Vagina (tissue), 2 donors: Measurements from ENCODE around the gene R3HDM2. TPM values are rescaled to one million over a fixed set of nuclear protein-coding genes. Genes with fewer than 3 reads are reported as not detected.

Experiments used
- DNase-seq, 2 donors: peaks; one replicate each; pipeline ENCODE4 v3.0.0-alpha.2; 2017; ENCODE audit errors: extremely low spot score in 2 of 2
- H3K27ac ChIP-seq: fragments of 200-600 bp; sonication (generic); one replicate; pipeline ENCODE4 v1.5.1; 2019
- H3K27me3 ChIP-seq: fragments of 200-600 bp; sonication (generic); one replicate; pipeline ENCODE4 v1.5.1; 2019
- H3K36me3 ChIP-seq, 2 donors: fragments of 200-600 bp; sonication (generic); one replicate each; pipeline ENCODE4 v1.5.1; 2017 to 2019
- H3K4me1 ChIP-seq: fragments of 200-600 bp; sonication (generic); one replicate; pipeline ENCODE4 v1.5.1; 2019
- H3K4me3 ChIP-seq, 2 donors: fragments of 200-600 bp; sonication (generic); 1 replicate in 1 of 2; 2 replicates in 1 of 2; pipeline ENCODE4 v1.5.1; 2016 to 2019
- H3K9me3 ChIP-seq: fragments of 200-600 bp; sonication (generic); one replicate; pipeline ENCODE4 v1.5.1; 2019
- CTCF ChIP-seq, 3 experiments: fragments of 450-650 bp in 2 of 3; fragments of 200-600 bp in 1 of 3; sonication (generic) in 1 of 3; IDR thresholded peaks; one replicate each; pipeline ENCODE4 v1.5.1; 2017 to 2019; ENCODE audit warnings: antibody characterized with exemption in 3 of 3, mild to moderate bottlenecking in 2 of 3, moderate library complexity in 2 of 3
- POLR2A ChIP-seq, 2 donors: fragments of 450-650 bp; IDR thresholded peaks; one replicate each; pipeline ENCODE4 v1.6.1; 2017; ENCODE audit warnings: antibody characterized with exemption in 2 of 2, mild to moderate bottlenecking in 2 of 2, moderate library complexity in 2 of 2
- POLR2AphosphoS5 ChIP-seq, 2 donors: sonication (generic); formaldehyde crosslinking; IDR thresholded peaks; one replicate each; pipeline ENCODE4 v1.9.0; 2017; ENCODE audit warnings: antibody characterized with exemption in 2 of 2, mild to moderate bottlenecking in 2 of 2, low read depth in 1 of 2; ENCODE audit not compliant: insufficient read depth in 1 of 2
- intact Hi-C: fragments of 100-400 bp; cut with DNase I; formaldehyde crosslinking; loops from one replicate; pipeline ENCODE4 v1.15.1; 2023
- total RNA-seq: library from RNA; depleted of rRNA; stranded (reverse); fragments of >200 nt; gene quantifications from one replicate; pipeline ENCODE4 v1.2.3, GENCODE V29; 2016

The R3HDM2 gene
- total RNA-seq, 1 donor from 2014 or later, result 44.2 TPM

- Histone ChIP-seq H3K9me3 (no peaks in the 10 kb centered on the region), H3K27ac (no peak overlapping the region)
Observed at GRCh38 chr12:57329219-57329618, 101.6 kb downstream of the R3HDM2 start.

DNA sequence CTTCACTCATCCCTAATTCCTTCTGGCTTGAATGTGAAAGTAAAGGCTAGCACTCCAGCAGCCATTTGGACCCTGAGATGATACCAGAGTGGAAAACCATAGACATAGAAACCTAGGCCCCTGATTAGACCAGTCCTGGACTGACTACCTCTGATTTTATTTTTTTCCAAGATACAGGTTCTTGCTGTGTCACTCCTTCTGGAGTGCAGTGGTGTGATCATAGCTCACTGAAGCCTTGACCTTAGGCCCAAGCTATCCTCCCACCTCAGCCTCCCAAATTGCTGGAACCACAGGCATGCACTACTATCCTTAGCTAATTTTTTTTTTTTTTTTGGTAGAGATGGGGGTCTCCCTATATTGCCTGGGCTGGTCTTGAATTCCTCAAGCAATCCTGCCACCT lies 105.4 kb downstream of the R3HDM2 start:
- TF ChIP-seq POLR2AphosphoS5 (IDR thresholded peaks at IDR 0.05; ENCODE audit: insufficient read depth in 1 of 2, low read depth in 1 of 2) (no peak), CTCF (IDR thresholded peaks at IDR 0.05) (no peak), POLR2A (IDR thresholded peaks at IDR 0.05) (no peak)
- intact Hi-C loops, result no loop called here
- Histone ChIP-seq H3K27me3 (no peaks in the 10 kb centered on the region), H3K36me3 (no peaks in the 10 kb centered on the region), H3K9me3 (no peaks in the 10 kb centered on the region), H3K4me1 (no peaks in the 10 kb centered on the region), H3K27ac (no peak overlapping the region), H3K4me3 (no peak overlapping the region)
- no peak for DNase-seq

More at GRCh38 chr12:57329219-57329618, 101.6 kb downstream of the R3HDM2 start:
- no peak for DNase-seq
- no peak overlapping the region for H3K4me3 ChIP-seq
- TF ChIP-seq POLR2AphosphoS5 (IDR thresholded peaks at IDR 0.05; ENCODE audit: insufficient read depth in 1 of 2, low read depth in 1 of 2), result no peak
- TF ChIP-seq CTCF (IDR thresholded peaks at IDR 0.05), result no peak
- TF ChIP-seq POLR2A (IDR thresholded peaks at IDR 0.05), result no peak
- H3K4me1 ChIP-seq, result no peaks in the 10 kb centered on the region
- peaks cover 0 to 8% of the 10 kb centered on the region in 2 donors for H3K36me3 ChIP-seq
- no peaks in the 10 kb centered on the region for H3K27me3 ChIP-seq
- intact Hi-C loops, result no loop called here

DNA sequence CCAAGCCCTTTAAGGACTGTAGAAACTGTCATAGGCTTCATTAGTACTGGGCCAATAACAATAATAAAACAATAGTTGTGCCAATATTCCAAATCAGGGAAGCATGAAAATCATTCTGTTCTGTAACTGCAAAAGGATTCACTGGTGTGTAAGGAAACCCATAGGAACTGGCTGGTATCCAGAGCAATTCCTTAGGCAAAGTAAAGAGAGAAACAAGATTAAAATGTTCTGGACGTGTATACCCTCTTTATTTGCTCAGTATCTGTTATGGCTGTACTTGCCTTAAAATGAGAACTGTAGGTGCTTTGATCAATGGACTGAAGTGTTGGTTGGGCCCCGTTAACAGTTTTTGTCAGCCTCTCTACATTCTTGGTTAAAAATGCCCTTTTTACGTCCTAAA lies 107.4 kb downstream of the R3HDM2 start:
- Histone ChIP-seq H3K27ac (no peak overlapping the region), H3K27me3 (no peaks in the 10 kb centered on the region), H3K4me3 (no peak overlapping the region), H3K36me3 (no peaks in the 10 kb centered on the region), H3K9me3 (no peaks in the 10 kb centered on the region), H3K4me1 (no peaks in the 10 kb centered on the region)
- intact Hi-C loops, result no loop called here
- no peak for DNase-seq
- TF ChIP-seq POLR2A (IDR thresholded peaks at IDR 0.05), result no peak
- no peak for TF ChIP-seq POLR2AphosphoS5 (IDR thresholded peaks at IDR 0.05; ENCODE audit: insufficient read depth in 1 of 2, low read depth in 1 of 2)
- no peak for TF ChIP-seq CTCF (IDR thresholded peaks at IDR 0.05)

- TF ChIP-seq POLR2A (IDR thresholded peaks at IDR 0.05) (no peak), CTCF (IDR thresholded peaks at IDR 0.05) (no peak), POLR2AphosphoS5 (IDR thresholded peaks at IDR 0.05; ENCODE audit: insufficient read depth in 1 of 2, low read depth in 1 of 2) (no peak)
- no peaks in the 10 kb centered on the region for H3K36me3 ChIP-seq
- H3K27ac ChIP-seq, result no peak overlapping the region
- H3K9me3 ChIP-seq, result no peaks in the 10 kb centered on the region
- no peaks in the 10 kb centered on the region for H3K4me1 ChIP-seq
- intact Hi-C loops, result no loop called here
- no peak overlapping the region for H3K4me3 ChIP-seq
- no peaks in the 10 kb centered on the region for H3K27me3 ChIP-seq
- no peak for DNase-seq
Observed at GRCh38 chr12:57320639-57321038, 110.2 kb downstream of the R3HDM2 start.

DNA sequence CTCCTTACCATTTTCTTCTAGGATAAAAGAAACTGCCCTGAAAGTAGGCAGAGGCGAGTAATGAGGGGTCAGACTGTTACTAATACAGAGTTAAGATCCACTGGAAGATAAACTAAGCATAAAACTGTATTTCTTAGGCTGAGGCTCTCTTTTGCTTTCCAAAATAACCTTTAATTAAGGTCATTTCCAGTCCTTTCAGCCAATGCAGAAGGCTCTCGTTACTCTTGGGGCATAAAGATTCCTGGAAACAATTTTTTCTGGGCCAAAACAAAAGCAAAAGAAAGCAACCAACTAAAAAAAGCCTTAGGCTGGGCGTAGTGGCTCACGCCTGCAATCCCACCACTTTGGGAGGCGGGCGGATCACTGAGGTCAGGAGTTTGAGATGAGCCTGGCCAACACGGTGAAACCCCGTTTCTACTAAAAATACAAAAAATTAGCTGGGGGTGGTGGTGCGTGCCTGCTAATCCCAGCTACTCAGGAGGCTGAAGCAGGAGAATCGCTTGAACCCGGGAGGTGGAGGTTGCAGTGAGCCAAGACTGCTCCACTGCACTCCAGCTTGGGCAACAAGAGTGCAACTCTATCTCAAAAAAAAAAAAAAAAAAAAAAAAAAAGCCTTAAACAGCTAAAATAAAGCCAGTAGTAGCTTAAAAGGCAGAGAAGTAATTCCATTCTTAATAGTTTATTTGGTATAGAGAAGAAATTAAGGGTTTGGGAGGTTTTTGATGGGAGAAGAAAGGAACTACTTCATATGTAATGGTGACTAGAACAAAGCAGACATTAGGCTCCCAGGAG lies 111.0 kb downstream of the R3HDM2 start:
- Histone ChIP-seq H3K9me3 (no peaks in the 10 kb centered on the region), H3K4me3 (no peak overlapping the region), H3K27ac (no peak overlapping the region), H3K27me3 (no peaks in the 10 kb centered on the region), H3K36me3 (no peaks in the 10 kb centered on the region), H3K4me1 (no peaks in the 10 kb centered on the region)
- intact Hi-C loops, result loop anchor here (5.0 kb wide), 1 partner anchor 63 kb away; no protein-coding TSS in a partner anchor
- no peak for DNase-seq
- no peak for TF ChIP-seq CTCF (IDR thresholded peaks at IDR 0.05)
